ENCODE results near the gene KLF1. TPM values are rescaled to one million over a fixed set of nuclear protein-coding genes. Genes with fewer than 3 reads are reported as not detected.

Gene KLF1
- total RNA-seq, 2 experiments from 2014 or later: 0.16 TPM; not detected in 1

DNA sequence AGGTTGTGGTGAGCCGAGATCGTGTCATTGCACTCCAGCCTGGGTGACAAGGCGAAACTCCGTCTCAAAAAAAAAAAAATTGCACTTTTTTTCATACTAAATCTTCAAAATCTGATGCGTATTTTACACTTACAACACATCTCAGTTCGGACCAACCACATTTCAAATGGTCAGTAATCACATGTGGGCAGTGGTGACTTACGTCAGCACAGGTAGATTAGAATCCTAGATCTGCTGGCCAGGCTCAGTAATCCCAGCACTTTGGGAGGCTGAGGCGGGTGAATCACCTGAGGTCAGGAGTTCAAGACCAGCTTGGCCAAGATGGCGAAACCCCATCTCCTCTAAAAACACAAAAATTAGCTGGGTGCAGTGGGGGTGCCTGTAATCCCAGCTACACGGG is 48.1 kb upstream of the KLF1 start:
- Histone ChIP-seq H3K79me2 (ENCODE audit: insufficient read depth, low read depth, low read length) (peaks cover 42% of the 10 kb centered on the region), H4K20me1 (ENCODE audit: insufficient read depth, low read length) (peaks cover 23% of the 10 kb centered on the region), H3K9me3 (ENCODE audit: low read length) (no peaks in the 10 kb centered on the region), H2AFZ (ENCODE audit: low read length) (no peak overlapping the region), H3K9me2 (ENCODE audit: insufficient read depth, low read length) (no peaks in the 10 kb centered on the region), H3K4me3 (ENCODE audit: low read depth, low read length, poor library complexity, severe bottlenecking) (no peak overlapping the region), H3K4me1 (ENCODE audit: insufficient read depth, low read length, poor library complexity, severe bottlenecking) (peaks cover 52% of the 10 kb centered on the region), H3K4me2 (ENCODE audit: low read length) (no peak overlapping the region), H3K27ac (ENCODE audit: low read depth, low read length, poor library complexity, severe bottlenecking) (no peak overlapping the region), H3K36me3 (ENCODE audit: insufficient read depth, low read length) (peaks cover 31% of the 10 kb centered on the region)
- intact Hi-C loops (cut with micrococcal nuclease; ENCODE audit: unreplicated experiment): loop anchor here (5.0 kb wide), 1 partner anchor 98 kb away; the partner anchor contains the start of gene MAST1
- CTCF ChIA-PET (ENCODE audit: unreplicated experiment): no interaction called here
- BruUV-seq (replicated peaks): no TSS peak
- TF ChIP-seq CTCF (conservative IDR thresholded peaks at IDR 0.05; ENCODE audit: low read length) (no peak), EZH2phosphoT487 (IDR thresholded peaks at IDR 0.05; ENCODE audit: borderline replicate concordance, low read depth, low read length) (no peak)
- POLR2A ChIA-PET: no interaction called here
- no peak for DNase-seq (ENCODE audit: low spot score)

DNA sequence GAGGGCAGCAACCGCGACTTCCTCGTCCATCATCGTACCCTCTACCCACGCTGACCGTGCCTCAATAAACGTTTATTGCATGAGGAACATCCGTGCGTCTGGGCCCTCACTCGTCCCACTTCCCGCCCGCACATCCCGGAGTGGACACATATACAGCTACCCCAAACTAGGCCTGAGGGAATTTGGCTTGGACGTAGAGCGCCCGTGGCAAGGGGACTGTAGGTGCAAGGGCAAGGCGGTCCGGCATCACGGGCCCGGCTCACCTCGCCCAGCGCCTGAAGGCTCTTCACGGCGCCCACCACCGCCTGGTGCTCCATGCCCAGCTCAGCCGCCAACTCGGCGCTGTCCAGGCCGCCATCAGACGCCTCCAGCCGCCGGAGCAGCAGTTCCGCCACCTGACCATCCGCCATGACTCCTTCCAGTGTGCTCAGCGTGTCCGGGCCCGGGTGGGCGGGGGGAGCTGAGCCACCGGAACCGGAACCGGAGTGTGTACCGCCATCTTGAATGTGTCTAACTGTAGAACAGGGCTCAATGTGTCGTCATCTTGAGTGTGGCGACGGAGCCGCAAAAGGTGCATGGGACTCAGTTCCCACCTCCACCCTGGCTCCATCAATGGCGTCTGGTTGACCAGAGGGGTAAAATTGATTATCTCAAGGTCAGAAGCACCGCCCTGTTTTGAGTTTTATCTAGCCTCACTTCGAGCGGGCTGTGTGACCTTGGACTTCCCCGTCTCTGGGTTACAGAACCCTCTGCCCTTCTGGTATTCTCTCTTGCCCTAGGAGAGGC is 46.5 kb upstream of the KLF1 start, which contains the start of gene FARSA:
TSS of gene FARSA (minus strand) at position 425 of the 786 bp plus-strand sequence. CDS start at position 410, 15 bp downstream.
- TF ChIP-seq CTCF (conservative IDR thresholded peaks at IDR 0.05; ENCODE audit: low read length): no peak
- no peak for TF ChIP-seq EZH2phosphoT487 (IDR thresholded peaks at IDR 0.05; ENCODE audit: borderline replicate concordance, low read depth, low read length)
- Histone ChIP-seq H3K36me3 (ENCODE audit: insufficient read depth, low read length) (peaks cover 31% of the 10 kb centered on the region), H2AFZ (ENCODE audit: low read length) (peak within 1 kb of the TSS; percentile 70; the same call in 1 of the 2 replicates), H3K4me3 (ENCODE audit: low read depth, low read length, poor library complexity, severe bottlenecking) (peak within 1 kb of the TSS; percentile 91), H3K4me2 (ENCODE audit: low read length) (peak within 1 kb of the TSS; percentile 89), H3K9me3 (ENCODE audit: low read length) (no peaks in the 10 kb centered on the region), H4K20me1 (ENCODE audit: insufficient read depth, low read length) (peaks cover 8% of the 10 kb centered on the region; the same call in 1 of the 2 replicates), H3K4me1 (ENCODE audit: insufficient read depth, low read length, poor library complexity, severe bottlenecking) (peaks cover 45% of the 10 kb centered on the region), H3K9me2 (ENCODE audit: insufficient read depth, low read length) (no peaks in the 10 kb centered on the region), H3K79me2 (ENCODE audit: insufficient read depth, low read depth, low read length) (peaks cover 27% of the 10 kb centered on the region), H3K27ac (ENCODE audit: low read depth, low read length, poor library complexity, severe bottlenecking) (peak within 1 kb of the TSS; percentile 42)
- POLR2A ChIA-PET: interaction anchor here (0.6 to 1.2 kb wide), 3 partner anchors 33 to 172 kb away, joined by 3 to 5 read pairs (median 3); no protein-coding TSS in a partner anchor
- BruUV-seq (replicated peaks): TSS peak; percentile 55
- CTCF ChIA-PET (ENCODE audit: unreplicated experiment): interaction anchor here (0.6 to 1.7 kb wide), 2 partner anchors 28 to 32 kb away, joined by 4 to 7 read pairs; no protein-coding TSS in a partner anchor
- DNase-seq (ENCODE audit: low spot score): peak; percentile 95
- intact Hi-C loops (cut with micrococcal nuclease; ENCODE audit: unreplicated experiment): loop anchor here (2.0 kb wide), 1 partner anchor 43 kb away; the partner anchor contains the start of gene GCDH

All from OCI-LY7 (cell line).